MCF 10A (cell line): ENCODE results near the gene BIVM. TPM values are rescaled to one million over a fixed set of nuclear protein-coding genes. Genes with fewer than 3 reads are reported as not detected.

Experiments
- BruUV-seq: library from RNA; stranded (reverse); fragments of 400-500 nt; replicated peaks from 2 replicates; lab custom pipeline; 2021; lab: Mats Ljungman, UMichigan
- CTCF ChIA-PET: fragments of 300-600 bp; sonication (Branson Sonifier 250); formaldehyde crosslinking; extraction: SDS; loops from one replicate; lab custom pipeline; 2021; ENCODE audit warnings: antibody characterized with exemption, inconsistent platforms; lab: Yijun Ruan, JAX
- POLR2A ChIA-PET: fragments of 300-600, 350-650 bp; sonication (Branson Sonifier 250); formaldehyde crosslinking; extraction: SDS; loops from one replicate; lab custom pipeline; 2020; ENCODE audit warnings: antibody characterized with exemption, inconsistent platforms; lab: Yijun Ruan, JAX
- DNase-seq: peaks from one replicate; pipeline ENCODE4 v3.0.0-alpha.2; 2018; ENCODE audit not compliant: unreplicated experiment
- H3K27ac Mint-ChIP-seq: one replicate; pipeline ENCODE4 v1.8.0; 2022; ENCODE audit warnings: mild to moderate bottlenecking, low read depth, mixed read lengths; ENCODE audit not compliant: unreplicated experiment
- H3K27me3 Mint-ChIP-seq: one replicate; pipeline ENCODE4 v1.8.0; 2022; ENCODE audit warnings: mixed read lengths; ENCODE audit not compliant: insufficient read depth, unreplicated experiment
- H3K36me3 Mint-ChIP-seq: one replicate; pipeline ENCODE4 v1.8.0; 2022; ENCODE audit warnings: mild to moderate bottlenecking, moderate library complexity, mixed read lengths; ENCODE audit not compliant: insufficient read depth, unreplicated experiment
- H3K4me1 Mint-ChIP-seq: one replicate; pipeline ENCODE4 v1.8.0; 2022; ENCODE audit warnings: mixed read lengths; ENCODE audit not compliant: insufficient read depth, unreplicated experiment
- H3K4me3 Mint-ChIP-seq: one replicate; pipeline ENCODE4 v1.8.0; 2022; ENCODE audit warnings: mild to moderate bottlenecking, moderate library complexity, mixed read lengths; ENCODE audit not compliant: unreplicated experiment
- H3K9me3 Mint-ChIP-seq: one replicate; pipeline ENCODE4 v1.8.0; 2022; ENCODE audit warnings: mixed read lengths; ENCODE audit not compliant: unreplicated experiment
- intact Hi-C: fragments of 100-400 bp; cut with micrococcal nuclease; formaldehyde crosslinking; loops from 2 replicates; pipeline ENCODE4 v1.14.1; 2022
- total RNA-seq: library from RNA; stranded (reverse); gene quantifications from 2 replicates; pipeline ENCODE4 v1.2.3, GENCODE V29; 2022
- TF ChIP-seq, protein P1 (sequence below): fragments of 200-600 bp; IDR thresholded peaks from one replicate; pipeline ENCODE4 v1.8.0; 2022; ENCODE audit warnings: antibody characterized with exemption, mild to moderate bottlenecking; ENCODE audit not compliant: unreplicated experiment

BIVM gene
- total RNA-seq, 1 experiment from 2014 or later = 36.6 TPM

DNA sequence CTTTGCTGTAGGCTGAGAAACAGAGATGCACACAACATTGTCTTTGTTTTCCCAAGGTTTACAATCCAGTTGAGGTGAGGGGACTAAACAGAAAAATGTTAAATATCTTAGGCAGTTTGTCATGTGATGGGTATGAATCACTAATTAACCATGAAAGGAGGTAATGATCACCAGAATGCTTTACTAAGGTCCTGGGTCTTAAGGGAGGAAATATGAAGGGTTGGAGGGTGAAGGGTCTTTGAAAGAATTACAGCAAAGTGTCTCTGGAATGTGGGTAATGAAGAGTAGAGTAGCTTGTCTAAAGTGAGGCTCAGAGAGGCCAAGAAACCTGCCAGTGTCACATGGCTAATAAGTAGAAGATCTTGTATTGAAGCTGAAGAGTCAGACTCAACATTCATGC, 19.0 kb downstream of the BIVM start:
- H3K9me3 Mint-ChIP-seq = no peaks in the 10 kb centered on the region
- peak overlapping the region; percentile 28 for H3K27ac Mint-ChIP-seq
- peaks cover 6% of the 10 kb centered on the region for H3K4me1 Mint-ChIP-seq
- H3K27me3 Mint-ChIP-seq = no peaks in the 10 kb centered on the region
- intact Hi-C loops = no loop called here
- ChIA-PET POLR2A (interaction anchor here (0.6 to 1.5 kb wide), 3 partner anchors 8 to 88 kb away, joined by 3 to 5 read pairs (median 4); no protein-coding TSS in a partner anchor), CTCF (interaction anchor here (0.9 kb wide), 1 partner anchor 61 kb away, joined by 3 read pairs; no protein-coding TSS in a partner anchor)
- TF ChIP-seq, protein P1, sequence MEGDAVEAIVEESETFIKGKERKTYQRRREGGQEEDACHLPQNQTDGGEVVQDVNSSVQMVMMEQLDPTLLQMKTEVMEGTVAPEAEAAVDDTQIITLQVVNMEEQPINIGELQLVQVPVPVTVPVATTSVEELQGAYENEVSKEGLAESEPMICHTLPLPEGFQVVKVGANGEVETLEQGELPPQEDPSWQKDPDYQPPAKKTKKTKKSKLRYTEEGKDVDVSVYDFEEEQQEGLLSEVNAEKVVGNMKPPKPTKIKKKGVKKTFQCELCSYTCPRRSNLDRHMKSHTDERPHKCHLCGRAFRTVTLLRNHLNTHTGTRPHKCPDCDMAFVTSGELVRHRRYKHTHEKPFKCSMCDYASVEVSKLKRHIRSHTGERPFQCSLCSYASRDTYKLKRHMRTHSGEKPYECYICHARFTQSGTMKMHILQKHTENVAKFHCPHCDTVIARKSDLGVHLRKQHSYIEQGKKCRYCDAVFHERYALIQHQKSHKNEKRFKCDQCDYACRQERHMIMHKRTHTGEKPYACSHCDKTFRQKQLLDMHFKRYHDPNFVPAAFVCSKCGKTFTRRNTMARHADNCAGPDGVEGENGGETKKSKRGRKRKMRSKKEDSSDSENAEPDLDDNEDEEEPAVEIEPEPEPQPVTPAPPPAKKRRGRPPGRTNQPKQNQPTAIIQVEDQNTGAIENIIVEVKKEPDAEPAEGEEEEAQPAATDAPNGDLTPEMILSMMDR = no peak
- H3K36me3 Mint-ChIP-seq = peaks cover 66% of the 10 kb centered on the region
- DNase-seq = no peak
- H3K4me3 Mint-ChIP-seq = no peak overlapping the region
- BruUV-seq = no TSS peak

GRCh38 chr13:102825400-102825799, 26.5 kb downstream of the BIVM start:
- Mint-ChIP-seq H3K27ac (peak overlapping the region; percentile 82), H3K4me3 (no peak overlapping the region), H3K27me3 (no peaks in the 10 kb centered on the region), H3K4me1 (peaks cover 24% of the 10 kb centered on the region), H3K36me3 (peaks cover 47% of the 10 kb centered on the region), H3K9me3 (no peaks in the 10 kb centered on the region)
- POLR2A ChIA-PET = interaction anchor here (0.6 to 3.5 kb wide), 10 partner anchors 7 to 246 kb away, joined by 3 to 47 read pairs (median 6); partner anchors contain the start of genes BIVM, ERCC5, POGLUT2 and TEX30
- no TSS peak for BruUV-seq
- TF ChIP-seq, protein P1 = no peak
- intact Hi-C loops = no loop called here
- CTCF ChIA-PET = interaction anchor here (0.6 to 1.7 kb wide), 8 partner anchors 9 to 1463 kb away, joined by 3 to 10 read pairs (median 4); partner anchors contain the start of gene ERCC5
- DNase-seq = no peak

DNA sequence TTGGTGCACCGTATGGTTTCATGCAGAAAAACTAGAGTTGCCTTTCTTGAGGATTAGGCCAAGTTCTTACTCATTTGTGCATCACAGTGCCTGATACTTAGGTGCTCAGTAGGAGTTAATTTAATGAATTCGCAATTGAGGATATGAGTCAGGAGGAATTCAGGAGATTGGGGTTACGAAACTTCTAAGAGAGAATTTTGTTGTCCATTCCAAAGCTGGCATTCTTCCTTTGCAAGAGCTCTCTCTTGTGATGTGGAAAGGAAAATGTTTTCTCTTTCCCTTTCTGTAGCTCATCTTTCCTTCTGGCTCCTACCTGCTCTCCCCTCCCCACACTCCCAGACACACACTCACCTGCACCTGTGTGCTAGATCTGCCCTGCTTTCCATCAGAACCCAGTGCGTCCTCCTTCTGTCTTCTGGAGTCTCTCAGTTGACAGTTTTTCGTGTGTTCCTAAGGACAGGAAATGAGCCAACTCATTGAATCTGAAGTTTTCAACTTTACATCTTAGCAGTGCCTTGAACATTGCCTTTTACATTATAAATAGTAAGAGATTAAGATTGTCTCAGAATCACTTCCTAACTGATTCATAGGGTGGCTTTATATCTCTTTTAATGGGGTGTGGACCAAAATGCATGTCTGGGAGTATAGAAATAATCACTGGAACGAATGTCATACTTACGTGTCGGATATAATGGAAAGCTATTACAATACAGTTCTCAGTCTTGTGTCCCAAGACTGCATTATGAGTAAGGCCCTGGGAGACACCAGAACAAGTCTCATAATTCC, 27.2 kb downstream of the BIVM start:
- peaks cover 24% of the 10 kb centered on the region for H3K4me1 Mint-ChIP-seq
- intact Hi-C loops = loop anchor here (1.0 to 2.0 kb wide), 4 partner anchors 26 to 246 kb away; no protein-coding TSS in a partner anchor
- ChIA-PET POLR2A (interaction anchor here (0.6 to 3.5 kb wide), 16 partner anchors 8 to 247 kb away, joined by 3 to 47 read pairs (median 4); partner anchors contain the start of genes BIVM, ERCC5, POGLUT2 and TEX30), CTCF (interaction anchor here (0.6 to 1.7 kb wide), 12 partner anchors 8 to 1462 kb away, joined by 3 to 10 read pairs (median 4); partner anchors contain the start of genes ERCC5 and TEX30)
- peaks cover 45% of the 10 kb centered on the region for H3K36me3 Mint-ChIP-seq
- peak overlapping the region; percentile 82 for H3K27ac Mint-ChIP-seq
- DNase-seq = peak; percentile 91
- no peaks in the 10 kb centered on the region for H3K27me3 Mint-ChIP-seq
- peak overlapping the region; percentile 72 for H3K4me3 Mint-ChIP-seq
- TF ChIP-seq, protein P1 = peak; percentile 9
- BruUV-seq = TSS peak; percentile 33
- H3K9me3 Mint-ChIP-seq = no peaks in the 10 kb centered on the region

DNA sequence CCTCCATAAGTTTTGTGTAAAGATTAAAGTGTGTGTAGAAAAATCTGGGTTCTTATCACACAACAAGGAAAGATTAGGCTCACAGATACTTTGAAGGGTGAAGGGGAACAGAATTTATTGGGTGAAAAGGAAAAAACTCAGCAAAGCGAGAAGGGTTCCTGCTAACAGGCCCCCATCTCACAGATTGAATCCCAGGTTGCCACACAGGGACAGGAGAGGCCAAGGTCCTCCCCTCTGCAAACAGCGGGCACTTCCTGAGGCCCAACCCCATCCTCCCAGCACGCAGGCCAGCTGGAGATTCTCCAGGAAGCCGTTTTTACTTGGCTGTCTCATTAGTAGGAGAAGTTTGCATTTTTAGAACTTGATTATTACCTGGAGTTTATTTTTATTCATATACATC, 31.7 kb downstream of the BIVM start:
- H3K4me1 Mint-ChIP-seq = peaks cover 20% of the 10 kb centered on the region
- H3K4me3 Mint-ChIP-seq = no peak overlapping the region
- TF ChIP-seq, protein P1 = no peak
- BruUV-seq = no TSS peak
- H3K27ac Mint-ChIP-seq = no peak overlapping the region
- ChIA-PET CTCF (interaction anchor here (0.9 to 1.2 kb wide), 3 partner anchors 15 to 239 kb away, joined by 3 to 4 read pairs (median 3); no protein-coding TSS in a partner anchor), POLR2A (interaction anchor here (4.0 kb wide), 1 partner anchor 15 kb away, joined by 28 read pairs; the partner anchor contains the start of gene ERCC5)
- intact Hi-C loops = no loop called here
- H3K27me3 Mint-ChIP-seq = no peaks in the 10 kb centered on the region
- DNase-seq = peak; percentile 51
- peaks cover 40% of the 10 kb centered on the region for H3K36me3 Mint-ChIP-seq
- H3K9me3 Mint-ChIP-seq = no peaks in the 10 kb centered on the region
